HL-60/S4 (cell line): ENCODE measurements around the gene VPS37B.
"Not testable (repeated sequence)": the region's sequence is repeated elsewhere in the genome, so short reads cannot be mapped to it uniquely, and the experiment has no call there.

ENCODE experiments used
- in situ Hi-C: fragments of 300-500 bp; cut with MboI; formaldehyde crosslinking; loops from 2 replicates; pipeline ENCODE4 v1.14.3; 2022; ENCODE audit warnings: low sequenced_read_pairs

VPS37B gene, protein sequence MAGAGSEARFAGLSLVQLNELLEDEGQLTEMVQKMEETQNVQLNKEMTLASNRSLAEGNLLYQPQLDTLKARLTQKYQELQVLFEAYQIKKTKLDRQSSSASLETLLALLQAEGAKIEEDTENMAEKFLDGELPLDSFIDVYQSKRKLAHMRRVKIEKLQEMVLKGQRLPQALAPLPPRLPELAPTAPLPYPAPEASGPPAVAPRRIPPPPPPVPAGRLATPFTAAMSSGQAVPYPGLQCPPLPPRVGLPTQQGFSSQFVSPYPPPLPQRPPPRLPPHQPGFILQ

DNA sequence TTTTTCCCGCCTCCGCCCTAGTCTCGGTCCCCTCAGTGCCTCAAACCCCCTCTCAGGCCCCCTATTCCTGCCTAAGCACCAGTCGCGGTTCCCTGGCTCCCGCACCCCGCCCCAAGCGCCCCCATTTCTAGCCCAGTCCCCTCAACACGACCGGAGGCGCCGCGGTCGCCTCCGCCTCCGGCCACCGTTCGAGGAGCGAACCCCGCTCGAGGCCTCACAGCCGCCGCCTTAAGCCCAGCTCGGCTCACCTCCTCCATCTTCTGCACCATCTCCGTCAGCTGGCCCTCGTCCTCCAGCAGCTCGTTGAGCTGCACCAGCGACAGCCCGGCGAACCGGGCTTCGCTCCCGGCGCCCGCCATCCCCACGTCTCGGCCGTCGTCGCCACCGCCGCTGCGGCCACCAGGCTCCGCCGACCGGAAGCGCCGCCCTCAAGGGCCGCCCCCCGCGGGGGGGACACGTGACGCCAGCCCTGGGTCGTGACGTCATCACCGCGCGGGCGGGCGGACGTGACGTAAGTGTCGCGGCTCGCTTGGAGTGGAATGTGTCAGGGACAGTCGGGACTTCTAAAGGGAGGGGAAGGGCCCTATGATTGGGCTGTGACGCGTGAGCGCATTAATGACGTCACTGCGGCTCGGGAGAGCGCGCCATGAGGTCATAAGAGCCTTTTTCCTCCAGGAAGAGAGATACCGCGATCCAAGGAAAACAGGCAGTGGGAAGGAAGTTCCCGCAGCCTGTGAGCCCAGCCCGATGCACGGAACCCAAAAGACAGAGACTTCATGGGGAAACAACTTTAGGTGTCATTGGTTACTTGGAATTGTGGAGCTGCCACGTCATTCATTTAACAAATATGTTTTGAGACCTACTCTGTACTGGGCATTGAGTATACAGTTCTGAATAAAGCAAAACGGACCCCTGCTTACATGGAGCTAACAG lies at the start of gene VPS37B:
Gene VPS37B, minus strand, starts transcription at position 421 of the 933 bp plus-strand sequence. Its CDS starts 62 bp downstream, at position 359.
- in situ Hi-C loops: no loop called here

DNA sequence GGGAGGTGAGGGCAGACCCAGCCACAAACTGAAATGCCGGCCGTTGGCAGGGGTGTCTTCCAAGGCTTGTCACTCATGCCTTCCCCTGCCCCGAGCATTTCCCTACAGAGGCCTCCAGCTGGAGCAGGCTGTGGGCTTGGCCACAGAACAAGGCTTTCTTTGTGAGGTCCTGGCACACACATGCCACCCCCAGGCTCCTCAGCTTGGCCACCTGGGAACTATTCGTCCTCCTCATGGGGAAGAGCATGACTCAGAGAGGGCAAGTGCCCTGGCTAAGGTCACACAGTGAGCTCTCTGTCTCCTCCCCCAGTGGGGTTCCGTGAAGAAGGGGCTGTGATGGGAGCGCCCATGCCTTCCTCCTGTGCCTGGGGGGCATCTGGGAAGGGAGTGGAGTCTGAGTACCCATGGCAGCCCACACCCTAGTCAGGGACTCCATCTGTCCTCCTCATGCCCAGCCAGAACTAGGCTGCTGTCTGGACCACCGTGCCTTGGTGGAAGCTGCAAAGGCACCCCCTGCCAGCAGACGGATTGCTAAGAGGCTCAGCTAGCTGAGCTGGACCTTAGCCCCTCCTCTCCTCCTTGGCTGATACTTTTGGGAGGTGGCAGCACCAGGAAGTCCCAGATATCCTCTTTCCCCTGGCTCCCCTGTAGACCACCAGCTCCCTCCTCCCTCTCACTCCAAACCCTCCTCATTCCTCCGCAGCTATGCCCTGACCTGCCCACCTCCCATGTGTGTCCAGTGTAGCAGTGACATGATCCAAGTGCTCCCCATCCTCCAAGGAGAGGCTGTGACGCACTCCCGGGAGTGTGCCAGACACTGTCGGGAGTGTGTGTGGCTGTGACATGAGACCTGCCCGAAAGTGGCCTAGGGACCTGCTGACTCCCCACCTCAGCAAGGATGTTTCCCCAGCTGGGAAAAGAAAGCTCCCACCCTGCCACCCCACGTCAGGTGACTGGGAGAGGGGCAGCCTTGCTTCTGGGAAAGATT lies 49.0 kb upstream of the VPS37B start:
- in situ Hi-C loops: no loop called here

- in situ Hi-C loops: no loop called here
Observed at GRCh38 chr12:122943196-122943595, 47.3 kb upstream of the VPS37B start.

DNA sequence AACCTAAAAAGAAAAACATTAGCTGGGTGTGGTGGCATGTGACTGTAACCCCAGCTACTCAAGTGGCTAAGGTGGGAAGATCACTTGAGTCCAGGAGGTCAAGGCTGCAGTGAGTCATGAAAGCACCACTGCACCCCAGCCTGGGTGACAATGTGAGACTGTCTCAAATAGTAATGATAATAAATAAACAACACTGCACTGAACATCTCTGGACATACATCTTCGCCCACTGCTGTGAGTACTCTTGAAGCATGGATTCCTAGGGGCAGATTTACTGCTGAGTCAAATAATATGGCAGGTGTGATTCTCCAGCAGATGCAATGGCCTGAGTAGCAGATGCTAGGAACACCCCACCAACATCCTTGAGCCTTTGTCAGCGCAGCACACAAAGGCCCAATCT lies 46.7 kb upstream of the VPS37B start:
- in situ Hi-C loops: no loop called here

GRCh38 chr12:122941351-122941750 lies 45.4 kb upstream of the VPS37B start:
- in situ Hi-C loops: not testable (repeated sequence)

DNA sequence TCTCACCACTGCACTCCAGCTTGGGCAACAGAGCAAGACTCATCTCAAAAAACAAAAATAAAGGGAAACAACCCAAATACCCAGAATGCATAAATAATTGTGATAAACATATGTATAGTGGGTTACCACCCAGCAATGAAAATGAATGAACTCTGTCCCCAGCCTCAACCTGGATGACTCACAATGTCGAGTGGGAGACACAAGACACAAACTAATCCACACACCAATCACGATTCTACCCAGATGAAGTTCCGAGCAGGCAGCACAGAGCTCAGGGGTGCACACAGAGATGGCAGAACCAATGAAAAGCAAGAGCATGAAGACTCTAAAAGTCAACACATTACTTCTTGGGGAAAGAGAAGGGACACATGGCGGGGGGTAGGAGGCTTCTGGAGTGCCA lies 43.2 kb upstream of the VPS37B start:
- in situ Hi-C loops: no loop called here

GRCh38 chr12:122937622-122938091 lies 41.7 kb upstream of the VPS37B start:
- in situ Hi-C loops: no loop called here

- in situ Hi-C loops: no loop called here
Observed at GRCh38 chr12:122935318-122935717, 39.4 kb upstream of the VPS37B start.

DNA sequence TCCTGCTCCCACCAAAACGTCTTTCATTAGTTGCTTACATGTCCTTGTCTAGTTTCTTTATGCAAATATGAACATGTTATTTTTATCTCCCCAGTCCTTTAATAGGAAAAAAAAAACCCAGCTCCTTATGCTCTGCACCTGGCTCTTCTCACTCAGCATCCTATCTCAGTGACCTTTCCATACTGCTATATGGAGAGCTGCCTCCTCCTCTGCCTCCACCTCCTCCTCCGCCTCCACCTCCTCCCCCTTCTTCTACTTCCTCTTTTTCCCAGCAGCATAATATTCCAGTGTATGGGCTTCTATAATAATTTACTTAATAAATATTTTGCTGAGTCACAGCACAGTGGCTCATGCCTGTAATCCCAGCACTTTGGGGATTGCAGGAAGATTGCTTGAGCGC lies 38.8 kb upstream of the VPS37B start:
- in situ Hi-C loops: no loop called here

- in situ Hi-C loops: no loop called here
Observed at GRCh38 chr12:122932207-122932606, 36.3 kb upstream of the VPS37B start.

DNA sequence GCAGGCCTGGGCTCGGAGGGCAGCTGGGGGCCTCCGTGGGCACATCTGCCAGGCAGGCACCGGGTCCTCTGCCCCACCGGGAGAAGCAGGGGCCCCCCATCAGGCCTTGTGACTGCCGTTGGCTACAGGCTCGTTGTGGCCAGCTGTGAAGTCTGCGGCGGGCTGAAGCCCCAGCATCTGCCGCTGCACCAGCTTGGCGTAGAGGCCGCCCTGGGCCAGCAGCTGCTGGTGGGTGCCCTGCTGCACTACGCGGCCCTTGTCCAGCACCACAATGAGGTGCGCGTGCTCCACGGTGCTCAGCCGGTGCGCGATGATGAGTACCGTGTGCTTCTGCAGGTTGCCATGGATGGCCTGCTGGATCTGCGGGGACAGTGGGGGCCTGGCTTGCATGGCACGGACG lies 33.9 kb upstream of the VPS37B start:
- in situ Hi-C loops: no loop called here

DNA sequence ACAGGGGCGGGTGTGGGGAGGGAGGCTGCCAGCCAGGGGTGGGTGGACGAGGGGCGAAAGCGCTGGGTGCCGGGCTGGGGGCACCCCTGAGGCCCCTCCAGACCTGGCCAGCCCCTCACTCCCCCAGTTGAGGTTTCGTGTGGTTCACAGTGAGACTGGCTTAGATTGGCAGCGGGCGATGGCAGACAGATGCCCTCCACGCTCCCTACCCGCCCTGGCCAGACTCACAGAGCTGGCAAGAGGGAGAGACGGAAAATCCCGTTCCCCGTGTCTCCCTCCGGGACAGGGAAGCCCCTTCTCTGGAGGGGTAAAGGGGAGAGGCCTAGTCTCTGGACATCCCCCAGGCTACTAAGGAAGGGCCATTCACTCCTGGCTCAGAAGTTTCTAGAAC lies 33.2 kb upstream of the VPS37B start:
- in situ Hi-C loops: no loop called here

GRCh38 chr12:122928404-122929147 lies 32.7 kb upstream of the VPS37B start:
- in situ Hi-C loops: no loop called here

GRCh38 chr12:122927756-122928403 lies 32.0 kb upstream of the VPS37B start:
- in situ Hi-C loops: no loop called here

GRCh38 chr12:122921917-122922316 lies 26.0 kb upstream of the VPS37B start:
- in situ Hi-C loops: no loop called here

GRCh38 chr12:122920687-122921086 lies 24.8 kb upstream of the VPS37B start:
- in situ Hi-C loops: no loop called here

- in situ Hi-C loops: no loop called here
Observed at GRCh38 chr12:122918827-122919226, 22.9 kb upstream of the VPS37B start.

DNA sequence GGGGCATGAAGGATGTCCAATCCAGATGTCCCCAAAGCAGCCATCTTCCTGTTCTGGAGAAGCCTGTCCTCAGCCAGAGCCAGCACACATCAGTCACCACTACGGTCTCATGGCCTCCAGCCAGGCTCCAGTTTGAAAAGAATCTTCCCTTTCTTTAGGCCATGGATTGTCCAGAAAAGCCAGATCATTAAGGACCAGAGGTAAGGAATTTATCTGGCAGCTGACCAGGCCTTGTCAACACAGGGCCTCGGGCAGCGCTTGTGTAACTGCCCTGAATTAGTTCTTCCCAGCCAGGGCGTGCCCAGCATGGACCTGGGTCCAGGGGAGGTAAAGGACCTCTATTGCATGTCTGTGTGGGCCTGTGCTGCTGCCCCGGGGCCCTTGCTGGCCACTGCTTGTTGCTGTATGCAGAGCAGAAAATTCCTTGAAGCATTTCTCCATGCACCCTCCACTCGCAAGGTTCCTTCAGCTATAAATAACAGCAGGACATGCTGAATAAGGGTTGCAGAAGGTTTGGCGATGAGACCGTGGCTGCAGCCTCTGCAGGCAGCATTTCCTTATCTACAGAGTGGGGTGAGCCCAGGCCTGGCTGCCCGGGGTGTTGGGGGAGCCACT lies 21.7 kb upstream of the VPS37B start:
- in situ Hi-C loops: no loop called here
